ENCODE measurements around the gene TCF25. TPM values are rescaled to one million over a fixed set of nuclear protein-coding genes. Genes with fewer than 3 reads are reported as not detected.

The TCF25 gene
- total RNA-seq, 1 donor from 2014 or later = 177 TPM

GRCh38 chr16:89920723-89921122 is 47.3 kb downstream of the TCF25 start:
- Mint-ChIP-seq H3K27me3 (peaks cover 16% of the 10 kb centered on the region), H3K4me1 (ENCODE audit: low read depth) (peaks cover 11% of the 10 kb centered on the region), H3K4me3 (ENCODE audit: low read depth) (peak overlapping the region; percentile 37), H3K9me3 (ENCODE audit: low read depth) (no peaks in the 10 kb centered on the region), H3K36me3 (ENCODE audit: insufficient read depth) (no peaks in the 10 kb centered on the region), H3K27ac (no peak overlapping the region)
- no peak for TF ChIP-seq CTCF (IDR thresholded peaks at IDR 0.05; ENCODE audit: unreplicated experiment)
- no peak for DNase-seq (ENCODE audit: low spot score, unreplicated experiment)

- Mint-ChIP-seq H3K9me3 (ENCODE audit: low read depth) (no peaks in the 10 kb centered on the region), H3K27me3 (peaks cover 16% of the 10 kb centered on the region), H3K4me1 (ENCODE audit: low read depth) (peaks cover 11% of the 10 kb centered on the region), H3K4me3 (ENCODE audit: low read depth) (peak overlapping the region; percentile 88), H3K36me3 (ENCODE audit: insufficient read depth) (no peaks in the 10 kb centered on the region), H3K27ac (no peak overlapping the region)
- no peak for DNase-seq (ENCODE audit: low spot score, unreplicated experiment)
- TF ChIP-seq CTCF (IDR thresholded peaks at IDR 0.05; ENCODE audit: unreplicated experiment) = no peak
Observed at GRCh38 chr16:89921131-89921701, 47.8 kb downstream of the TCF25 start.

GRCh38 chr16:89921702-89922476 is 48.5 kb downstream of the TCF25 start:
- TF ChIP-seq CTCF (IDR thresholded peaks at IDR 0.05; ENCODE audit: unreplicated experiment) = no peak
- peak overlapping the region; percentile 98 for H3K27ac Mint-ChIP-seq
- H3K9me3 Mint-ChIP-seq (ENCODE audit: low read depth) = no peaks in the 10 kb centered on the region
- H3K36me3 Mint-ChIP-seq (ENCODE audit: insufficient read depth) = no peaks in the 10 kb centered on the region
- DNase-seq (ENCODE audit: low spot score, unreplicated experiment) = peak; percentile 30
- H3K27me3 Mint-ChIP-seq = peaks cover 16% of the 10 kb centered on the region
- H3K4me1 Mint-ChIP-seq (ENCODE audit: low read depth) = peaks cover 11% of the 10 kb centered on the region
- peak overlapping the region; percentile 88 for H3K4me3 Mint-ChIP-seq (ENCODE audit: low read depth)

GRCh38 chr16:89922477-89922883 is 49.1 kb downstream of the TCF25 start:
- no peaks in the 10 kb centered on the region for H3K36me3 Mint-ChIP-seq (ENCODE audit: insufficient read depth)
- H3K27ac Mint-ChIP-seq = peak overlapping the region; percentile 98
- peaks cover 11% of the 10 kb centered on the region for H3K4me1 Mint-ChIP-seq (ENCODE audit: low read depth)
- peak overlapping the region; percentile 88 for H3K4me3 Mint-ChIP-seq (ENCODE audit: low read depth)
- no peak for TF ChIP-seq CTCF (IDR thresholded peaks at IDR 0.05; ENCODE audit: unreplicated experiment)
- peaks cover 16% of the 10 kb centered on the region for H3K27me3 Mint-ChIP-seq
- H3K9me3 Mint-ChIP-seq (ENCODE audit: low read depth) = no peaks in the 10 kb centered on the region
- peak; percentile 39 for DNase-seq (ENCODE audit: low spot score, unreplicated experiment)

- H3K27ac Mint-ChIP-seq = peak within 1 kb of the TSS; percentile 98
Observed at GRCh38 chr16:89922884-89923639, 49.7 kb downstream of the TCF25 start, which contains the start of gene TUBB3. Gene TUBB3, plus strand, starts transcription at chr16:89923342. Its CDS starts 60 bp downstream, at chr16:89923402.

More at GRCh38 chr16:89922884-89923639, 49.7 kb downstream of the TCF25 start, which contains the start of gene TUBB3:
- DNase-seq (ENCODE audit: low spot score, unreplicated experiment) = peak; percentile 66
- peaks cover 8% of the 10 kb centered on the region for H3K4me1 Mint-ChIP-seq (ENCODE audit: low read depth)
- TF ChIP-seq CTCF (IDR thresholded peaks at IDR 0.05; ENCODE audit: unreplicated experiment) = no peak
- H3K9me3 Mint-ChIP-seq (ENCODE audit: low read depth) = no peaks in the 10 kb centered on the region
- peaks cover 16% of the 10 kb centered on the region for H3K27me3 Mint-ChIP-seq
- H3K4me3 Mint-ChIP-seq (ENCODE audit: low read depth) = peak within 1 kb of the TSS; percentile 88
- no peaks in the 10 kb centered on the region for H3K36me3 Mint-ChIP-seq (ENCODE audit: insufficient read depth)
